ENCODE results near the gene NOP53.

Gene NOP53

DNA sequence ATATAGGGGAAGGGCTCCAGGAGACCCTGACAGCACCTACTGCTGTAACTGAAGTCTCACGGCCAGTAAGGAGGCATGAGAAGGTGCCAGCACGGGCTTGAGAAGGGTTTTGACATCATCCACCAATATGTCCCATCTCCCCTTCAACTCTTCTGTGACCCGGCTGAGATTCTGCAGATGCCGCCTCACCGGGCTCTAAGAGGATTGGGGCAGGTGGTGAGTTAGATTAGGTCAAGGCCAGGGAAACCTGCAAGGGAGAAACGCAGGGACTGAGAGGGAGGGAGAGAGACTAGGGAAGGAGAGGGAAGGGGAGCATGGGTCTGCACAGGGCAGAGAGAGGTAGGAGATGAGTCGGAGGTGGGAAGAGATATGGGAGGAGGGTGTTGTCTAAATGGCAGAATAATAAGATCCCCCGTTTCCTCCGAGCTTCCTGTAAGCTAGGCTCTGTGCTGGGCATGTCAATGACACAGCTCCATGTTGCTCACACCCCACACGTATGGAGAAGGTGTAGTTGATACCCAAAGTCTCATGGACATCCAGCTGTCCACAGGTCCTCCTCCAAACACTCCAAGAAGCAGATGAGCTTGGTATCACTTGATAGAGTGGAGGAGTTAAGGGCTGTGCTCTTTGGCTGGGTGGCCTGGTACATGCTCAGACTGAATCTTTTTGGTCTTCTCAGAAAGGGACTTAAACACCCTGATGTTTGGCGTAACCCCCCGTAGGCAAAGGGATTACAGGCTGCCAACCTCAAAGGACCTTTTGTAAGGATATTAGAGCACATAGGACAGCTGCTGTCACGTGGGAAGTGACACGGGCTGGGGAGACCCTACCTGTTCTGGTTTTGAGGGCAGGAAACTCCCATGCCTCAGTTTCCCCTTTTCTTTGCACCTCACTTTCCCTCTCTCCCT lies 52.9 kb downstream of the NOP53 start (continued):
- TF ChIP-seq ZNF211 (tag by site-specific recombination; IDR thresholded peaks at IDR 0.05; ENCODE audit: low read depth) (no peak), ZNF530 (tag by site-specific recombination; IDR thresholded peaks at IDR 0.05; ENCODE audit: low read depth) (no peak), ZNF112 (tag by site-specific recombination; IDR thresholded peaks at IDR 0.05) (no peak), TRIM28 (IDR thresholded peaks at IDR 0.05; ENCODE audit: borderline replicate concordance, low read length) (no peak), ZNF529 (tag by site-specific recombination; IDR thresholded peaks at IDR 0.05; ENCODE audit: insufficient replicate concordance) (no peak), ZBTB21 (tag by site-specific recombination; IDR thresholded peaks at IDR 0.05) (no peak), ZNF155 (tag by site-specific recombination; IDR thresholded peaks at IDR 0.05) (no peak), GLI4 (tag by site-specific recombination; IDR thresholded peaks at IDR 0.05) (no peak)
- TF ChIP-seq, protein P1, sequence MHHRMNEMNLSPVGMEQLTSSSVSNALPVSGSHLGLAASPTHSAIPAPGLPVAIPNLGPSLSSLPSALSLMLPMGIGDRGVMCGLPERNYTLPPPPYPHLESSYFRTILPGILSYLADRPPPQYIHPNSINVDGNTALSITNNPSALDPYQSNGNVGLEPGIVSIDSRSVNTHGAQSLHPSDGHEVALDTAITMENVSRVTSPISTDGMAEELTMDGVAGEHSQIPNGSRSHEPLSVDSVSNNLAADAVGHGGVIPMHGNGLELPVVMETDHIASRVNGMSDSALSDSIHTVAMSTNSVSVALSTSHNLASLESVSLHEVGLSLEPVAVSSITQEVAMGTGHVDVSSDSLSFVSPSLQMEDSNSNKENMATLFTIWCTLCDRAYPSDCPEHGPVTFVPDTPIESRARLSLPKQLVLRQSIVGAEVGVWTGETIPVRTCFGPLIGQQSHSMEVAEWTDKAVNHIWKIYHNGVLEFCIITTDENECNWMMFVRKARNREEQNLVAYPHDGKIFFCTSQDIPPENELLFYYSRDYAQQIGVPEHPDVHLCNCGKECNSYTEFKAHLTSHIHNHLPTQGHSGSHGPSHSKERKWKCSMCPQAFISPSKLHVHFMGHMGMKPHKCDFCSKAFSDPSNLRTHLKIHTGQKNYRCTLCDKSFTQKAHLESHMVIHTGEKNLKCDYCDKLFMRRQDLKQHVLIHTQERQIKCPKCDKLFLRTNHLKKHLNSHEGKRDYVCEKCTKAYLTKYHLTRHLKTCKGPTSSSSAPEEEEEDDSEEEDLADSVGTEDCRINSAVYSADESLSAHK (tag by site-specific recombination; IDR thresholded peaks at IDR 0.05): no peak
- TF ChIP-seq, protein P2, sequence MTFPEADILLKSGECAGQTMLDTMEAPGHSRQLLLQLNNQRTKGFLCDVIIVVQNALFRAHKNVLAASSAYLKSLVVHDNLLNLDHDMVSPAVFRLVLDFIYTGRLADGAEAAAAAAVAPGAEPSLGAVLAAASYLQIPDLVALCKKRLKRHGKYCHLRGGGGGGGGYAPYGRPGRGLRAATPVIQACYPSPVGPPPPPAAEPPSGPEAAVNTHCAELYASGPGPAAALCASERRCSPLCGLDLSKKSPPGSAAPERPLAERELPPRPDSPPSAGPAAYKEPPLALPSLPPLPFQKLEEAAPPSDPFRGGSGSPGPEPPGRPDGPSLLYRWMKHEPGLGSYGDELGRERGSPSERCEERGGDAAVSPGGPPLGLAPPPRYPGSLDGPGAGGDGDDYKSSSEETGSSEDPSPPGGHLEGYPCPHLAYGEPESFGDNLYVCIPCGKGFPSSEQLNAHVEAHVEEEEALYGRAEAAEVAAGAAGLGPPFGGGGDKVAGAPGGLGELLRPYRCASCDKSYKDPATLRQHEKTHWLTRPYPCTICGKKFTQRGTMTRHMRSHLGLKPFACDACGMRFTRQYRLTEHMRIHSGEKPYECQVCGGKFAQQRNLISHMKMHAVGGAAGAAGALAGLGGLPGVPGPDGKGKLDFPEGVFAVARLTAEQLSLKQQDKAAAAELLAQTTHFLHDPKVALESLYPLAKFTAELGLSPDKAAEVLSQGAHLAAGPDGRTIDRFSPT (tag by site-specific recombination; IDR thresholded peaks at IDR 0.05): no peak
- TF ChIP-seq, protein P3, sequence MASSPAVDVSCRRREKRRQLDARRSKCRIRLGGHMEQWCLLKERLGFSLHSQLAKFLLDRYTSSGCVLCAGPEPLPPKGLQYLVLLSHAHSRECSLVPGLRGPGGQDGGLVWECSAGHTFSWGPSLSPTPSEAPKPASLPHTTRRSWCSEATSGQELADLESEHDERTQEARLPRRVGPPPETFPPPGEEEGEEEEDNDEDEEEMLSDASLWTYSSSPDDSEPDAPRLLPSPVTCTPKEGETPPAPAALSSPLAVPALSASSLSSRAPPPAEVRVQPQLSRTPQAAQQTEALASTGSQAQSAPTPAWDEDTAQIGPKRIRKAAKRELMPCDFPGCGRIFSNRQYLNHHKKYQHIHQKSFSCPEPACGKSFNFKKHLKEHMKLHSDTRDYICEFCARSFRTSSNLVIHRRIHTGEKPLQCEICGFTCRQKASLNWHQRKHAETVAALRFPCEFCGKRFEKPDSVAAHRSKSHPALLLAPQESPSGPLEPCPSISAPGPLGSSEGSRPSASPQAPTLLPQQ (tag by site-specific recombination; IDR thresholded peaks at IDR 0.05): no peak

DNA sequence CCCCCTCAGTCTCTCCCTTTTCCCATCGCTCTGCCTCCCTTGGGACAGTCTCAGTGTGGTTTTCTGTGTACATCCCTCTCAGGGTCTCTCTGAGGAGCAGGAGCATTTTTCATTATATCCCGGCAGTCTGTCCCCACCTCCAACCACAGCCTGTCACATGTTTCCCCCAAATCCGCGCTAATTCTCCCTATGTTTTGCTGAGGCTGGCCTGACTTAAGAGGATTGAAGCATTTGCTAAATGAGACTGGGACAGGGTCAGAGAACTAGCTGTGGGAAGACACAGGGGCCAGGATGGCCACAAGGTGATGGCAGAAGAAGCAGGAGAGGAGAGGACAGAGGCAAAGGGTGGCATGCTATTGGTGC lies 53.5 kb downstream of the NOP53 start:
- no peaks in the 10 kb centered on the region for H3K4me1 ChIP-seq (ENCODE audit: control insufficient read depth, insufficient read depth, low read length)
- no peak overlapping the region for H3K4me3 ChIP-seq (ENCODE audit: low read depth, low read length)
- H3K36me3 ChIP-seq (ENCODE audit: control insufficient read depth in 2 of 2, insufficient read depth in 1 of 2, low read length in 2 of 2): no peaks in the 10 kb centered on the region
- CTCF ChIA-PET: interaction anchor here (1.1 to 3.0 kb wide), 3 partner anchors 8 to 86 kb away, joined by 3 to 14 read pairs (median 5); partner anchors contain the start of gene EHD2
- no peak overlapping the region for H3K27ac ChIP-seq (ENCODE audit: extremely low read depth, low read depth, low read length)
- TF ChIP-seq ZNF175 (tag by site-specific recombination; IDR thresholded peaks at IDR 0.05): no peak
- no peak for TF ChIP-seq ZNF10 (tag by site-specific recombination; IDR thresholded peaks at IDR 0.05)
- TF ChIP-seq ZBTB8A (tag by site-specific recombination; IDR thresholded peaks at IDR 0.05): no peak
- no peak for TF ChIP-seq ZNF311 (tag by site-specific recombination; IDR thresholded peaks at IDR 0.05; ENCODE audit: borderline replicate concordance)
- TF ChIP-seq ZNF133 (tag by site-specific recombination; IDR thresholded peaks at IDR 0.05): no peak
- H3K9me3 ChIP-seq (ENCODE audit: control insufficient read depth, insufficient read depth, low read depth, low read length): no peaks in the 10 kb centered on the region
- POLR2A ChIA-PET: interaction anchor here (0.6 kb wide), 1 partner anchor 27 kb away, joined by 4 read pairs; no protein-coding TSS in a partner anchor

DNA sequence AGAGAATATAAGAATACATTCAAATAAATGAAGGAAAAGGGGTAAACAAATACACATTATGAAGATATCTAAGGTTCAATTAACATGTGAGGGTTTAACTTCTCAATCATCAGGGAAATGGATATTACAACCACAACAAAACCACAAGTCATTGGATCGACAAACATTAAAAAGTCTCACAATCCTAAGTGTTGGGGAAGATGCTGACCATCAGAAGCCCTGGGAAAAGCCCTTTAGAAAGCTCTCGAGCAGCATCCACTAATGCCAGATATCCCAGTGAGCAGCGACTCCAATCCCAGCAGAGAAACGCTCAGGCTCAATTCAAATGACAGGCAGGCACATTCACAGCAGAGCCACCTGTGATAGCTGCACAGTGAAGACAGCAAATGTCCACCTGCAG lies 55.9 kb downstream of the NOP53 start:
- Histone ChIP-seq H3K4me1 (ENCODE audit: control insufficient read depth, insufficient read depth, low read length) (no peaks in the 10 kb centered on the region), H3K4me3 (ENCODE audit: low read depth, low read length) (no peak overlapping the region), H3K36me3 (ENCODE audit: control insufficient read depth in 2 of 2, insufficient read depth in 1 of 2, low read length in 2 of 2) (no peaks in the 10 kb centered on the region), H3K9me3 (ENCODE audit: control insufficient read depth, insufficient read depth, low read depth, low read length) (no peaks in the 10 kb centered on the region), H3K27ac (ENCODE audit: extremely low read depth, low read depth, low read length) (no peak overlapping the region)
- ChIA-PET CTCF (interaction anchor here (0.6 to 2.0 kb wide), 5 partner anchors 37 to 69 kb away, joined by 3 to 12 read pairs (median 3); no protein-coding TSS in a partner anchor), POLR2A (no interaction called here)
- TF ChIP-seq ZBTB1 (tag by site-specific recombination; IDR thresholded peaks at IDR 0.05) (no peak), ZNF2 (tag by site-specific recombination; IDR thresholded peaks at IDR 0.05) (no peak), ZNF184 (tag by site-specific recombination; IDR thresholded peaks at IDR 0.05) (peak; percentile 96), ZNF792 (tag by site-specific recombination; IDR thresholded peaks at IDR 0.05) (no peak)
- TF ChIP-seq, protein P4, sequence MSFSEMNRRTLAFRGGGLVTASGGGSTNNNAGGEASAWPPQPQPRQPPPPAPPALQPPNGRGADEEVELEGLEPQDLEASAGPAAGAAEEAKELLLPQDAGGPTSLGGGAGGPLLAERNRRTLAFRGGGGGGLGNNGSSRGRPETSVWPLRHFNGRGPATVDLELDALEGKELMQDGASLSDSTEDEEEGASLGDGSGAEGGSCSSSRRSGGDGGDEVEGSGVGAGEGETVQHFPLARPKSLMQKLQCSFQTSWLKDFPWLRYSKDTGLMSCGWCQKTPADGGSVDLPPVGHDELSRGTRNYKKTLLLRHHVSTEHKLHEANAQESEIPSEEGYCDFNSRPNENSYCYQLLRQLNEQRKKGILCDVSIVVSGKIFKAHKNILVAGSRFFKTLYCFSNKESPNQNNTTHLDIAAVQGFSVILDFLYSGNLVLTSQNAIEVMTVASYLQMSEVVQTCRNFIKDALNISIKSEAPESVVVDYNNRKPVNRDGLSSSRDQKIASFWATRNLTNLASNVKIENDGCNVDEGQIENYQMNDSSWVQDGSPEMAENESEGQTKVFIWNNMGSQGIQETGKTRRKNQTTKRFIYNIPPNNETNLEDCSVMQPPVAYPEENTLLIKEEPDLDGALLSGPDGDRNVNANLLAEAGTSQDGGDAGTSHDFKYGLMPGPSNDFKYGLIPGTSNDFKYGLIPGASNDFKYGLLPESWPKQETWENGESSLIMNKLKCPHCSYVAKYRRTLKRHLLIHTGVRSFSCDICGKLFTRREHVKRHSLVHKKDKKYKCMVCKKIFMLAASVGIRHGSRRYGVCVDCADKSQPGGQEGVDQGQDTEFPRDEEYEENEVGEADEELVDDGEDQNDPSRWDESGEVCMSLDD (tag by site-specific recombination; IDR thresholded peaks at IDR 0.05): no peak
